Stimulated activated CD8-positive, alpha-beta memory T cell treated with anti-CD3 and anti-CD28 coated beads, Interleukin-7, amount 100 ng/mL, for 48 hours (primary cell): ENCODE data around the gene AGO1.

Experiments
- DNase-seq, 2 donors: peaks; one replicate each; pipeline ENCODE4 v3.0.0-alpha.2; 2020; ENCODE audit warnings: low read depth in 1 of 2; ENCODE audit errors: extremely low read depth in 1 of 2

The AGO1 gene

DNA sequence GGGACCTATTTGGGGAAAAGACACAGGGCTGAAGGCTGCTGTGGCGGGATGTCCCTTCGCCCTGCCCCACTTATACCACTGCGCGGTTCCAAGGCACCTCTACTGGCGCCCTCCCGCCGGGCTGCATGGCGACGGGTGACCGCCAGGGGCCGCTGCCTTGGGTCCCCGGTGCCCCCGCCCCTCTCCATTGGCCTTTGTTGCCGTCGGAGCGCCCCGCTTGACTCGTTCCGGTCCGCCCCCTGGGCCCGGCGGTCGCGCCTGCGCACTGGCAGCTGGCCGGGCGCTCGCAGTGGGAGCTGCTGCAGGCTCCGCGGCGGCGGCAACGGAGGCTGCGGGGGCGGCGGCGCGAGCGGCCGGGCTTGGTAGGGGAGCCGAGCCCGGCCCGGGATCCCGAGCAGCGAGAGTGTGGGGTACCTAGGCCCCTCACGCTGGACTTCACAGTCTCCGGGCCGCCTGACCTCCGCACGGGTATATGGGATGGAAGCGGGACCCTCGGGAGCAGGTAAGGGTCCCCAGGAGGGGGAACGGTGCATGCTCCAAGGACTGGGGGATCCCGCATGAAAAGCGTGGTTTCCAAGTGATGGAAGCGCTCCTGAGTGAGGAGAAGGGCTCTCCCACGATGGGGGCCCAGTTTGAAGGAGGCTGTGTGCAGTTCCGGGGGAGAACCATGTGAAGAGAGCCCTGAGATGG lies at the start of gene AGO1:
Gene AGO1, plus strand, starts transcription at position 265 of the 690 bp plus-strand sequence. Its CDS starts 213 bp downstream, at position 478.
- DNase-seq = peak; percentile 90 to 96

DNA sequence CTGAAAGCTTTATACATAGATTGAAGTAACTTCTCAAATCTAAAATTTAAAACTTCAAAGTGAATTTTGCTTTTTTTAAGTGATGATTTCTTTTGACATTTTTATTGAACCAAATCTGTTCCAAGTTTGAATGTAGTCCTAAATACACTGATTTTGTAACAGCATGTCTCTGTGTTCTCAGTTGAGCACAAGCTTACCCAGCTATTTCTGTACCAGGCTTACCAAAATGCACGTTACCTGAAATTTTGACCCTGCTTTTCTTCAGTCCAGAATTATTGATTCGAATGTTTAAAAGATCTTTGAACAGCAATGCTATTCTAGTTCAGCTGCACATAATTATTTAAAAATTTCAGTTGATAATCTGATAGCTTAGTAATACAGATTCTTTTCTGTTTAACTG lies 49.6 kb upstream of the AGO1 start:
- DNase-seq = no peak

DNA sequence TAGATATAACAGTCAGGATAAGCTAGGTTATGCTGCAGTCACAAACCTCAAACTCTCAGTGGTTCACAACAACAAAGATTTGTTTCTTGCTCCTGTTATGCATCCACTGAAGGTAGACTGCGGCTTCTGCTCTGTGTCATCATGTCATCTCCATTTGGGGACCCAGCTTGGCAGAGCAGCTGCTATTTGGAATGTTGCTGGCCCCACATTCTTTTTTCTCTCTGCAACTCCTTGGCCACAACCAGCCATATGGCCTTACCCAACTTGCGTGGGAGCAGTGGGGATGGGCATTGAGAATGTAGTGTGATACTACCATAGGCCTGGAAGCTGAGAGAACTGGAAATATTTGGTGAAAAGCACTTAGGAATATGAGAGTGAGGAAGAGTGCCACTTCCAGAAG lies 48.8 kb upstream of the AGO1 start:
- no peak for DNase-seq

DNA sequence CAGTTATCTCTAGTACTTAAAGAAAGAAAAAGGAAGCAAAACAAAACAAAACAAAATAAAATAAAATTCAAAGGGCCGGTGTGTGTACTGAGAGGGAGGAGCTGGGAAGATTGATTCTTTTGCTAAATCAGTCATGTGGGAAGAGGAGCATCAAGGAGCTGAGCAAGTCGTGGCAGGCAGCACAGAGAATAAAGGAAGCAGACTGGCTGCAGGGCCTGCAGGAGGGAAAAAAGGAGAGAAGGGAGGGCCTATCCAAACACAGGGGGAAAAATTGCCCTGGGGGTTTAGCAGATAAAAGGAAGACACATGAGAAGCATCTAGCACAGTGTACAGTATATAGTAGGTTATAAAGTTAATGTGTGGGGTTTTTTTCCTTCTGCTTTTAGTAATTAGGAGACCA lies 47.6 kb upstream of the AGO1 start:
- DNase-seq = no peak

DNA sequence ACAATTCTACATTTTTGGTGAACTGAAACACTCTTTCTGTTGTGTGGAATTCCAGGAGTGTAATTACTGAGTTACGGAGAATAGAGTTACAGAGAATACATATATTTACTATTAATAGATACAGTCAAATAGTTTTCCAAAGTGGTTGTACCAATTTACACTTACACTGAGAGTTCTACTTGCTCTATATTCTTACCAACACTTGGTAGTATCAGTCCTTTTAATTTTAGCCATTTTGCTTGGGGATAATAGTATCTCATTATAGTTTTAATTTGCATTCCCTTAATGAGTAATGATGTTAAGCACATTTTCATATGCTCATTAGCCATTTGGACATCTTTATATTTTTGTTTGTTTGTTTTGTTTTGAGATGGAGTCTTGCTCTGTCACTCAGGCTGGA lies 46.3 kb upstream of the AGO1 start:
- no peak for DNase-seq

DNA sequence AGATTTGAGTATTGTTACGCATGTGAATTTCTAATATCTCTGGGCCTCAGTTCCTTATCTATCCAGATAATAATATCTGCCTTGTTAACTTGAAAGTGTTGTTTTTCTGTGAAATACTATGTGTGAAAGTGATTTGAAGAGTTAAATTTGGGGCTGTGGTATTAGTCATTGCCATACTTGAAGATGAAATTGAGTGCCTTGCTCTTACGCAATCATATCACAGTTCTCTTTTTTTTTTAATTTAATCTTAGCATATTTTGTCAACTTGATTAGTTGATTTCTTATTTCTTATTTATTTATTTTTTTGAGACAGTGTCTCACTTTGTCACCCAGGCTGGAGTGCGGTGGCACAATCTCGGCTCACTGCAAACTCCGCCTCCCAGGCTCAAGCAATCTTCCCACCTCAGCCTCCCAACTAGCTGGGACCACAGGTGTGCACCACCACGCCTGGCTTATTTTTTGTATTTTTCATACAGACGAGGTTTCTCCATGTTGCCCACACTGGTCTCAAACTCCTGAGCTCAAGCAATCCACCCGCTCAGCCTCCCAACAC lies 44.2 kb upstream of the AGO1 start:
- DNase-seq = no peak

DNA sequence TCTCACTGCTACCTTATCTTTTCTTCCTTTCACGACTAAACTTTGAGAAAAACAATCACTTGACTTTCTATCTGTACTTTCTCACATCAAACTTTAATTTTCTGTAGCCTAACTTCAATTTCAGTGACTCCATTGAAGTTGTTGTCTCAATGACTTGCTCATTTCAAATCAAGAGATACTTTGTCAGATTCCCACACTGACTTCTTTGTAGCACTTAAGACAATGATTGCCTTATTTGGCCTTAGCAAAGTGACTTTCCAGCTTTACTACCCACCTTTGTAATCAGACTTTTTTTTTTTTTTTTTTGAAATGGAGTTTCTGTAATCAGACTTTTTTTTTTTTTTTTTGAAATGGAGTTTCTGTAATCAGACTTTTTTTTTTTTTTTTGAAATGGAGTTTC lies 38.2 kb upstream of the AGO1 start:
- no peak for DNase-seq

DNA sequence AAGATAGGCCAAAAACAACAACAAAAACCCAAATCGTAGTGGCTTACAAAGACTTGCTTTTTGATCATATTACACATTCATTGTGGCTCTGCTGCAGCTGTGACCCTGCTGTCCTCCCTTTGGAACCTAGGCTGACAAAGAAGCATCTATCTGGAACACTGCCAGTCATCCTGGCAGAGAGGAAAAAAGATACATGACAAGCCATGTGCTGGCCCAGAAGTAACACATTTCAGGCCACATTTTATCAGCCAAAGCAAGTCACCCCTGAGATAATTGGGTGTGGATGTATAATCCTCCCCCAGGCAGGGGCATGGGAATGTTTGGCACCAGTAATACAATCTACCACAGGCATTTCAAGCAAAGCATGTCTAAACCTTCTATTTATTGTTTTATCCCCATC lies 37.2 kb upstream of the AGO1 start:
- no peak for DNase-seq

DNA sequence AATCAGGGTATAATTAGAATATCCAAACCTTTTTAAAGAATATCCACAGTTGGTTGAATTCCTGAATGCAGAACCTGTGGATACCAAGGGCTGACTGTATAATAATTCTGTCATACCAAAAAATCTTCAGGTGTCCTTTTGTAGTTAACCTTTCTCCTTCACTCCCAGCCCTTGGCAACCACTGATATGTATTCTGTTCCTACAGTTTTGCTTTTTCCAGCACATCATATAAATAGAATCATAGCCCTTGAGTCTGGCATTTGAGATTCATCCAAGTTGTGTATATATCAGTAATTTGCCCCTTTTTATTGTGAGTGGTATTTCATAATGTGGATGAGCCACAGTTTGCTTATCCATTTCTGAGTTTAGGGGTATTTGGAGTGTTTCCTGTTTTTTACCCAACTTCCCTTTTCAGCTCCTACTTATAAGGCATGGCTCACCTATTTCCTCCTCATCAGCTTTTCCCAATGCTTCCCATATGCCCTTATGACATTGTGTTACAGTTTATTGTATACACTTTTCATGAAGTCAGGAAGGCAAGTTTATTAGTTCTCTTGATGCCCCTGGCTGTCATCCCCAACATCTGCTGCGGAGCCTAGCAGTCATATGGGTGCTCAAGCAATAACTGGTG lies 35.0 kb upstream of the AGO1 start:
- DNase-seq = no peak

DNA sequence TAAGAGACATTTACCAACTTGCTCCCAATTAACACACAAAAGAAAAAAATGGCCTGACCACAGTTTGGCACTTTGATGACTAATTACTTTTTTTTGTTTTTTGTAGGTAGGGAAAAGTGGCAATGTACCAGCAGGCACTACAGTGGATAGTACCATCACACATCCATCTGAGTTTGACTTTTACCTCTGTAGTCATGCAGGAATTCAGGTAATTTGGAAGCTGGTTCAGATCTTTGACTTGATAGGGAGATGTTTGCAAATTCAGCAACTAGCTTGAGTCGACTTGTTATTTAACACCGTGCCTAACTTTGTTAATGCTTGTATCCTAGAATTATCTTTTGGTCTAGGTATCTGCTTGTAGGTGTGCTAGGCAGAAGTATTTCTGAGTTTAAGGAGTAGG lies 33.0 kb upstream of the AGO1 start:
- no peak for DNase-seq

DNA sequence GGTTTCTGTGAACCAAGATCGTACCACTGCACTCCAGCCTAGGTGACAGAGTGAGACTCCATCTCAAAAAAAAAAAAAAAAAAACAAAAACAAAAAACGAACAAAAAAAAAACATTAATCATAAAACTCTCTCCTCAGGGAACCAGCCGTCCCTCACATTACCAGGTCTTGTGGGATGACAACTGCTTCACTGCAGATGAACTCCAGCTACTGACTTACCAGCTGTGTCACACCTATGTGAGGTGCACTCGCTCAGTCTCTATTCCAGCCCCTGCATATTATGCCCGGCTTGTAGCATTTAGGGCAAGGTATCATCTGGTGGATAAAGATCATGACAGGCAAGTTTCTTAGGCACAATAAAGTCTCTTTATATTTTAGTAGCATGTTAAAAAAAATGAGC lies 32.3 kb upstream of the AGO1 start:
- no peak for DNase-seq

DNA sequence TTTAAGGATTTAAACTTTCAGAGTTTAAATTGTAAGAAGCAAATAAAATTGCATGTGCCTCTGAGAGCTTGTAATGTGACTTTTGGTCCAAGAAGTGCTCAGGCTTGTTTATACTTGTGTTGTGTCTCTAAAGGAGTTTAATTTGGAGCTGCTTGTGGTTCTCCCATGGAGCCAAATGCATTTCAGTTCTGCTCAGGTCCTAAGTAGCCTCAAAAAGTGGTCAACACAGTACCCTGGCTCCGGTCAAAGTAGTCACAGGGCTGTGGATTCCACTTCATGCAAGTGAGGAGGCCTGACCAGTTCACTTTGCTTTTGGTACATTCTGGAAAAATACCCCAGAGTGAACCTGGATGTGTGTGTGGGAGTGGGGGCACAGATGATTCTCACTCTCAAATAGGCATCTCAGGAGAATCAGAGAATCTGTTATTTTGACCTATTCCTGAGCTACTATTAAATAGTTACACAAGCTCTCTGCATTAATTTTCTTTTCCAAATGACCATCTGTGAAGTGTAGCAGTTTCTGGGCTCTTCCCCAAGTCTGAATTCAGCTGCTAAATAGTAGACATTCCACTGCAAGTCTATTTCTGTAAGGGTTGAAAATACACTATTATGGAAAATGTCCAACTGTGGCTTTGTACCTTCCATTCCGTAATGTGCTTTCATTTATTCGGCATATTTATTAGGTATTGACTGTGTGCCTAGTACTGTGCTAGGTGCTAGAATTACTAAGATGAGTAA lies 31.7 kb upstream of the AGO1 start:
- no peak for DNase-seq

DNA sequence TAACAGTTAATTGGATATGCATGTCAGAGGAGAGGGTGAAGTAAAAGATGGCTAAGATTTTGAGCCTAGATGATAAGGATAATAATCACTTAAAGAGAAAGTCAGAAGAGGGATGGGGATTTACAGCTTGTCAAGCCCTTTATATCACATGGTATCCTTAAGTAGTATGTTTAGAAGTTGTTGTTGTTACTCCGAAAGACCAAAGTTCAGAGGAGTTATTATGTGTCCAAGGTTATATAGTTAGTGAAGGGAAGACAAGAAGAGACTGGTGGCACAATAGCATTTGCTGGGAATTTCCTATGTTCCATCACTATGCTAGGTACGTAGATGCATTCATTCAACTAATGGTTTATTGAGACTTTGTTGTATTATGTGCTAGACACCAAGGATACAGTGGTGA lies 30.8 kb upstream of the AGO1 start:
- no peak for DNase-seq

DNA sequence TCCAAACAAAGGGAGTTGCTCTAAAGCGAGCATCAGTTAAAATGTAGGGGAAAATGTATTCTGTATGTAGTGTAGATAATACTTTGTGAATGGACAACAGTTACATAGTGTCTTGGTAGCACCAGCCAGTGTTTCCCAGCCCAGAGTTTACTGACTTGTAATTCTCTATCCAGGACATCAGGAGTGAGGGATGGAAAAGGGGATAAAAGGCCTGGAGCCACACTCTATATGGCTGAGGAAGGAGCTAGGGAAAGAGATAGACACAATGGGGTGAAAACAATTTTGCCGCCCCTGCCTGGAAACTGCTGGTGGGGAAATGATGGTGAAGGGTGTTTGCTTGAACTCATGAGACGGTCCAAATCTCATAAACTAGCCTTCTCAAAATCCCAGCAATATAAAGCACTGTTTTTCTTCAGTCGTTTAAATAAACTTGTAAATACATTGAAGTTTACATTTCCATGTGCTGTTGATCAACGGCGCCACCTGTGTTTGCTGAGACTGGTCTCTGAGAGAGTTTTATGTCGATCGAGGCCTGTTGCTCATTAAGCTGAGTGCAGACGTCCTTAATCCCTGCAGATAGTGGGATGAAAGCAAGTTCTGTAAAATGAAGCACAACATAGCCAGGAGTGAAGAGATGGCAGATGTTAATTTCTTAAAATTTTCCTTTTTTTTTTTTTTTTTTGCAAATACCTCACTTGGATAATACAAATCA lies 27.9 kb upstream of the AGO1 start:
- no peak for DNase-seq

DNA sequence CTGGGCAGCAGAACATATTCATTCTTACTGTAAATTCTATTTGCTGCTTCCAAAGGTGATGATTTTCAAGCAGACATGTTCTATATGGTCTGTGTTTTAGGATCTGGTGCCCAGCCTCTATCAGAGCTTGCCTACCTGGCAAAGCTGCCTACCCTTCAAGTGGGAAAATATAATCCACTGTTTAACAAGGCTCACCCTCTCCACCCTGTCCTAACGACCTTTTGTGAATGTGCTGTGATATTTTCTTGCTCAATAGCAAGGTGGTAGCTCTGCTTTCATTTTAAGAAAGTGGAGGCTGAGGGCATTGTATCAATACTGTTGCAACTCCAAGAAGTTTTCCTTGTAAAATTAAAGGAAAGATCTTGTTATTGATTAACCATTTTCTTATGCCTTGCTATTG lies 26.0 kb upstream of the AGO1 start:
- DNase-seq = no peak

DNA sequence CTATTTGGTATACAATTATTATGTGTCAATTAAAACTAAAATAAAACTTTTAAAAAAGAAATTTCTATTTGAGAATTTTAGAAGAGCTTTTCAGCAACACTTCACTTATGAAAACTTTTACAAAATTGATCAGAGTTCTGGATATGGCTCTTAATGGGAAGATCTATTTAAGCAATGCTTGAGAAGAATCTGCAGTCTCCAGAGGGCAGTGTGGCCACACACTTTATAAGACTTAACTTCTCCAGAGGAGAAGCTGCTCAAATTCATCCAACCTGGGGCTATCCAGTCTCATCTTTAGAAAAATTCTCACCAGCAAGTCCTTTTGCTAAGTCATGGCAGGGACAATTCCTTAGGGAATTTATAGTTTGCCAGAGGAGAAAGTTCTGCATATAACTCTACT lies 25.2 kb upstream of the AGO1 start:
- no peak for DNase-seq

DNA sequence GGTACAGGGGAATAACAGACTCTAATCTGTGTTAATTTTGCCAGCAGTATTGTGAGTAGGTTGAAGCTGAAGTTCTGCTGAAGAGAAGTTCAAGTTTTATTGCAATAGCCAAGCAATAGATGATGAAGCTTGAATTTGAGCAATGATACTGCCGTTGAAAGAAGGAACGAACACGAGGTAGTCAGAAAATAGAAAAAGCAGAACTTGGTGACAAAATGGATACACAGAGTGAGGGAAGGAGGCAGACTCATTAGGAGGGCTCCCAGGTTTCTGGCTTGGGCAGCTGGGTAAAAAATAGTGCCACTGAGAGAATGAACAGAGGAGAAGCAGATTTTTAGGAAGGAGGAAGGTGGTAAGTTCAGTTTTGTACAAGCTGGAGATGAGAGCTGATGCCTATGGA lies 22.3 kb upstream of the AGO1 start:
- DNase-seq = no peak

DNA sequence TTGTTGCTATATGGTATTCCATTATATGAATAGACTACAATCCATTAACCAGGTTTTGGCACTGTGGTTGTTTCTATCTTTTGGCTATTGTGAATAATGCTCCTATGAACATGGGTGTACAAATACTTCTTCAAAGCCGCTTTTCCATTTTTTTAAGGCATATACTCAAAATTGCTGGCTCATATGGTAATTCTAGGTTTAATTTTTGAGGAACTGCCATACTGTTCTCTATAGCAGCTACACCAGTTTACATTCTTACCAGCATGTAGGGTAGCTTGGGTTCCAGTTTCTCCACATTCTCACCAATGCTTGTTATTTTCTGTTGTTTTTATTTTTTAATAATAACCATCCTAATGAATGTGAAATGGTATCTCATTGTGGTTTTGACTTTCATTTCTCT lies 19.9 kb upstream of the AGO1 start:
- DNase-seq = no peak

DNA sequence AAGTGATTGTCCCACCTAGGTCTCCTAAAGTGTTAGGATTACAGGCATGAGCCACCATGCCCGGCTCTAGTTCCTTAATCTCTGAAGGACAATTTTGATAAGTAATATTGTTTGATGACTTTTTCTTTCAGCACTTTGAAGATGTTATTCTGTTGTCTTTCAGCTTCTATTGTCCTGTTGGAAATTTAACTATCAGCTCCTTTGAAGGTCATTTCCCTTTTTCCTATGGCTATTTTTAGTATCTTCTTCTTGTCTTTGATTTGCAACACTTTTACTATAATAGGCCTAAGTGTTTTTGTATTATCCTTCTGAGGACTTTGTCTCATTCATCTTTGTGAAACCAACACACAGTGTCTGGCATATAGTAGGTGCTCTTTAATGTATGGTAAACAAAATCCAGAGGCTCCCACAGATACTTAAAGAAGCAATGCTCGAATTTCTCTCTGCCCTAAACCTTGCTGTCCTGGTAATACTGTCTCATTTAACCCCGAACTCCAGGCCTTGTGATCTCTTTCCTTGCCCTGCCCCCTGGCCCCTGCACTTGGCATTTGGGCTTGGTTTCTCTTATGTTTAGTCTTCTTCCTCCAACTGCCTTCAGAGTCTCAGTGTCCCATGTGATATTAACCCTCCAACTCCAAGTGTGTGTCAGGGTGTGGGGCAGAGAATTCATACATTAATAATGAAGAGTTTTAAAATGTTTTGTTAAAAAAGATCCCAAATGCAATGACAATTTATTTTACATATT lies 19.0 kb upstream of the AGO1 start:
- no peak for DNase-seq

DNA sequence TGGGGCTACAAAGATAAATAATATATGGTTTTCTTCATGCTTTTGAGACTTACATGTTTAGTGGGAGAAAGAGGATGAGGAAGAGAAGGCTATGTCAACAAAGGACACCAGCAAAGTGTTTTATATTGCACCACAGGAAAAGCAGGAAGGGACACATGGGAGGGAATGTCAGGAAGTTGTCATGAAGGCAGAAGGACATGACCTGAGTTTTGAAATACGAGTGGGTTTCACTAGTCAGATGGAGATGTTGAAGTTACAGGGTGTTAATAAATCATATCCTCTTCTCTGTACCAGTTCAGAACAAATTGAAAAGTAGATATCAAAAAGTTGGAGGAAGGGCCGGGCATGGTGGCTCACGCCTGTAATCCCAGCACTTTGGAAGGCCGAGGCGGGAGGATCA lies 18.2 kb upstream of the AGO1 start:
- no peak for DNase-seq

DNA sequence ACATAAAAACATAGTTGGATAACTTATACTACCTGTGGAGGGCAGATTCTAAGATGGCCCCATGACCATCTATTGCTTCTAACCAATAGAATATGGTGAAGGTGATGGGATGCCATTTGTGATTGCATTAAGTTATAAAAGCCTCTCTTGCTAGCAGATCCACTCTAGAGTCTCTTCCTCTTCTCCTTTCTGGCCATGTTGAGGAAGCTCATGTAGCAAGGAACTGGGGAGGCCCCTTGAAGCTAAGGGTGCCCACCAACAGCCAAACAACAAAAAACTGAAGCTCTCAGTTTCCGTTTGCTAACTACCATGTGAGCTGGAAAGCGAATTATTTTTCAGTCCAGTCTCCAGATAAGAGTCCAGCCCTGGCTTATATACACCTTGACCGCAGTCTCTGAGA lies 16.0 kb upstream of the AGO1 start:
- DNase-seq = no peak
